NK-92 (cell line): ENCODE data around the gene WFDC12.

ENCODE experiments used
- DNase-seq: peaks from one replicate; lab custom pipeline; 2025; ENCODE audit not compliant: unreplicated experiment; lab: John Stamatoyannopoulos, UW

Gene WFDC12

DNA sequence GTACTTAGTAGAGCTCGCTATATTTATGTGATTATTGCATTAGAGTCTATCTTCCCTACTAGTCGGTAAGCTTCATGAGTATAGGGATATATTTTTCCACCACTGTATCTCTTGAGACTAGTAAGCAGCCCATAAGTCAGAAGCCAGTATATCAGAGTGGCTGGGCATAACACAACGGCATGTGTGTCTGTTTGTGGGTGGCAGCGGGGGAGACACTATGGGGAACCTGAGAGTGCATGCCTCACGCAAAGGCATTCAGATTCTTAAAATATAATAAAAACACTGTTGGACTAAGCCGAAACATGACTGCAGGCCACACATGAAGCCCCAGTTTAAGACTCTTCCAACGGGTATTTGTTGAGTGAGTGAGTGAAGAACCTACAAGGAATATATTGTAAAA, 31.4 kb downstream of the WFDC12 start:
- no peak for DNase-seq

DNA sequence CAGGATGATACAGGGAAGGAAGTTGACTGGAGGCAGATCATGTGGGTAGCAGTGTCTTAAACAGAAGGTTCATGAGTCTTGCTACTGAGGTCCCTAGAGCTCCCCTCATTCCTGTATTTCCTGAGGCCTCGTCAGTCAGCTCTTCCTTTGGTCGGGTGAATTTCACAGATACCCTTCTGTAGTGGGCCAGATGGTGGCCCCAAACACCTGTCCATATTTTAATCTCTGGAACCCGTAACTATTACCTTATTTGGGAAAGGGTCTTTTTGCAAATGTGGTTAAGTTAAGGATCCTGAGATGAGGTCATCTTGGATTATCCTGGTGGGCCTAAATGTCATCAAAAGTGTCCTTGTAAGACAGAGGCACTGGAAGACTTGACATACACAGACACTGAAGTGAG, 32.9 kb downstream of the WFDC12 start:
- no peak for DNase-seq

DNA sequence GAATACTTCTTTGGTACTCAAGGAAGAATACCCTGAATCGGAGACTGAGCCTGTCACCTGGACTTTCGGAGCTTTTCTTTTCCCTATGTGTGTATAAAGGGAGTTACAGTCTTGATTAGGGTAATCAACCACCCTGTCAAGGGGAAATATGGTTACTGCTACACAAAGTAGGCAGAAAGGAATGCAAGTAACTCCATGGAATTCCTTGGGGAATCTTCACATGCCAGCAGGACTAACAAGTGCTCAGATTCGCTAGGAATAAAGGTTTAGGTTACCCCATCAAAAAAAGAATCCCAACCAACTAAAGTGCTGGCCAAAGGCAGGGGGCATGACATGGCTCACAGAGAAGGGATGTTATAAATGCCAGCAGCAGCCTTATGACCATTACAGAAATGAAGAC, 33.8 kb downstream of the WFDC12 start:
- no peak for DNase-seq

DNA sequence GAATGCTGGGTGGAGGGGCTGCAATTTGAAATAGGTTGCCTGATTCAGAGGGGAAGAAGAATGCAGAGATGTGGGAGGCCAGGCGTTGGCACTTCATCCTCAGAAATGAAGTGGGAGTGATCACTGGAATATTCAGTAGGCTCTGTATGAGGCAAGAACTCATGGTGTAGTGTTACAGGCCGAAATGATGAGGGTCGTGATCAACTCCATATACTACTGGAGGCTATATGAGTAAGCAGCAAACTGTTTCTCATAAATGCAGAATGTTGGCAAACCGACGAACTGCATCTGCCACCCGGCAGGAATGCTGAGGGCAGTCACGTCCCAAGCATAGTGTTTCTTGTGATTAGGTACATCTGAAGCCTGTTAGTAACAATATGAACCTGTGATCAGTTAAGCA, 36.0 kb downstream of the WFDC12 start:
- DNase-seq, result no peak

DNA sequence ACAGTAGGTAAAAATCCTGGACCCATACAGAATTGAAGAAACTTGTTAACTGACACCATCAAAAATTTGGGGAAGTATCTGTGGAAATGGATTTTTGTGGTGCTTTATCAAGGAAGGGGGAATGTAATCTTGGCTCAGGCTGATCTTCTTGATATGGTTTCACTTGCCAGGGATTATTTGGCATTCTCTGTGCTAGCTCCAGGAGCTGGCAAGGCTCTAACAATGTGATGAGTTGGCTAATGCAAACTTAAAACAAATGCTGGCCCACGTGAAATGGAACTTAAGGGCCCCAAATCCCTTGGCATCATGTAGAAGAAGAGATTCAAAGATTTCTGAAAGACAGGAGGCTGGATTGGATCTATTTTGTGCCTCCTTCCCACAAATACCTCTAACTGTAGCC, 36.5 kb downstream of the WFDC12 start:
- DNase-seq, result no peak

DNA sequence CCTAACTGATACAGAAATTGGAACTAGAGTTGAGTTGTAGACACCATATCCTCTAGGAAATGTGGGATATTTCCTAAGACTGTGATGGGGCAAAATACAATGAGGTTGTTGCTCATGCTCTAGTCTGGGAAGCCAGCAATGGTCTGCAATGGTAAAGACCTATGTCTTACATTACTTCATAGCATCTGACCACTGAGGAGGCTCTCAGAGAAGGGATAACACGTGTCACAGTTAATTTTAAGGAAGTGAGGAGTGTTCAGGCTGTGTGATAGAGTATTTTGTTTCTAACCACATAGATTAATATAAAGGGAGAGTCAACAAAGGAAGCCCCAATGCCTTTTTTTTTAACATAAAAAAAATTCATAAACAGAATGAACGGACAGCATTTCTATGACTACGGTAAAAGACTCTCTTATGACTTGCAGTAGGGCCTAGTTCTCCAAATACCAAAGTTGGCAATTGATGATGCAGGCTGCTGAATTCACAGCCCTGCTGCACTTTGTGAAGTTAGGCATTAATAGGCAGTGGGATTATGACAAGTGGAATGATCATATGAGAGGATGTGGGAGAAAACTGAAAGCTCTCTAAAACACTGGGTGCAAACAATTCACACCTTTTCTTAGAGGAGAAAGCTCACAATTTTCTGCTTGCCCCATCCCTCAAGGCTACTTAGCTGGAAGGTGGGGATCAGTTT, 37.0 kb downstream of the WFDC12 start:
- DNase-seq, result no peak

DNA sequence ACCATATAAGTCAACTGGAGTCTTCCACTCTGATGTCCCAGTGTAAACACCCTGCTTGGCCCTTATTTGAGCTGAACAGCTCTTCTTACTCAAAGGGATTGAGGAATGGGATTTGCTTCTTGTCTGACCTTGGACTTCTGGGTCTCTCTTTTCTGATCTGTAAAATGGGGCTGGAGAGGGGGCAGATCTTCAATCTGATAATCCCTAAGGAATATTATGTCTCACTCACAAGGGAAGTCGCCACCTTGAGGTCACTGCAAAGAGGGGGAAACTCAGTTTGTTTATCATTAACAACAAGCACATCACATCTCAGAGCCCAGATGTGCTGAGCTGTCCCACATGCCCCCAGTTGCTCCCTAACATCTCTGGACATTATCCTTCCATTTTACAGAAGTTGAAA, 38.4 kb downstream of the WFDC12 start:
- no peak for DNase-seq

DNA sequence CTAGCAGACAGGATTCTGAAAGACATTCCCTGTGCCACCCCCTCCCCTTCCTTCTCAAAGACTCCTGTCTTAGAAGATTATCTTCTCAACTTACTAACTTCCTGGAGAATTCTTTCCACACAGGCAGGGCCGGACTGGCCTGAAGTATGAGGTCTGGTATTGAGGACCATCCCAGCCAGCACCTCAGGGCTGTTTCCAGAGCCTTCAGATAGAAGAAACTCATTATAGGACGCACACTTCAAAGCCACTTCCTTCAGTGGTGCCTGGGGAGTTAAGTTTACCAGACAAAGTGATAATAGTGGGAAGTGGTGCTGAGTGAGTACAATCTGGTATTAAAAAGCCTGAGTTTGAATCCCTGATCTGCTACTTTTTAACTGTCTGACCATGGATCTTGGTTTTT, 39.0 kb downstream of the WFDC12 start:
- no peak for DNase-seq

DNA sequence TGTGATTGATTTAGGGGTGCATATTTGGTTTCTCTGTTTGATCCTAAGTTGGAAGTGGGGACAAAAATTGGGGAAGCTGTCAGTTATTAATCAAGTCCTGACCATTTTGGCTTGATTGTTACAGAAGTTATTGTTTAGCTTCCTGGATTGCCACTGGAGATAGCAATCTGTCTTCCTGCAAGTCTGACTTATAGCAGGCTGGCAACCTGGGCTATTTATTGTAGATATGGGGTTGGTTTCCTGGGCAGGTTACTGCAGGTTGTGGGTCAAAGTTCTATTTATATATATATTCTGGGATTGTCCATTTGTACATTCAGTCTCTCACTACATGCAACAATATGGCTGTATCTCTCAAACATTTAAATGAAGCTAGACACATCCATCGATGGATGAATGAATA, 41.1 kb downstream of the WFDC12 start:
- DNase-seq, result no peak

DNA sequence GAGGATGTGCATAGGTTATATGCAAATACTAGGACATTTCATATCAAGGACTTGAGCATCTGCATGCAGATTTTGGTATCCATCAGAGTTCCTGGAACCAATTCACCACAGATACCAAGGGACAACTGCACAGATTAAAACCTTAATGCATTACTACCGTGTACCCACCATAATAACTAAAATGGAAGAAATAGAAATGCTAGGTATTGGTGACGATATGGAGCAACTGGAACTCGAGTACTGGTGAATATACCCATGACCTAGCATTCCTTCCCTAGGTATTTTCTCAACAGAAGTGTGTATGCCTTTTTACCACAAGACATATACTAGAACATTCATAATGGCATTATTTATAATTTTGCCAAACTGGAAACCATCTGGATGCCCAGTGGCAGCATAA, 41.8 kb downstream of the WFDC12 start:
- no peak for DNase-seq

DNA sequence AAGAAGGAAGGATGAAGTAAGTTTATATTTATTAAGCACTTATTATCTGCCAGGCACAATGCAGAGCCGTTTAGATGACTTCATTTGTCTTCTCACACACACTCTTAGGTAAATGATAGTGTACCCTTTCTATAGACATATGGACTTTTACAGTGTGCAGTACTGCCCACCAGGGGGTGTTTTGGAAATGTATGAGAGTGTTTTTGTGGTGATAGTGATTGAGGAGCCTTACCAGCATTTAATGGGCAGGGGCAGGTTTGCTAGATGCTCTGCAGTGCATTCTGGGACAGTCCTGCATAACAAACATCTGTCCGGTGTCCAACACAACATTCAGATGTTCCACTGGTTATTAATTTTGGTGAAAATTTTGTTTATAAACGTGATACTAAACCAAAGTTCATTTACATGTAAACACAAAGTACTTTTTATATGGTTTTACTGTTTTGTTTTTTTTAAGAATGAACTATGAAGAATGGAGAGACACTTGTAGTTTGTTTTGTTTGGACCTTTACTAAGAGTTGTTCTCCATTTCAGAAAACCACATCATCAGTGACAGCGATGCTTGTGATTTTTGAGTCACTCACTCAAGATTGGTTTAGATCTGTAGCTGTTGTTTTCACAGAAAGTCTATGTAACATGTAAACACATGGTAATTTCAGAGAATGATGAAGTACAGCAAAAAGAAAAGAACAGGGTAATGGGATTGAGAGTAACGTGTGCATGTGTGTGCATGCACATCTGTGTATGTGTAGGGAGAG, 43.2 kb downstream of the WFDC12 start:
- DNase-seq, result no peak

DNA sequence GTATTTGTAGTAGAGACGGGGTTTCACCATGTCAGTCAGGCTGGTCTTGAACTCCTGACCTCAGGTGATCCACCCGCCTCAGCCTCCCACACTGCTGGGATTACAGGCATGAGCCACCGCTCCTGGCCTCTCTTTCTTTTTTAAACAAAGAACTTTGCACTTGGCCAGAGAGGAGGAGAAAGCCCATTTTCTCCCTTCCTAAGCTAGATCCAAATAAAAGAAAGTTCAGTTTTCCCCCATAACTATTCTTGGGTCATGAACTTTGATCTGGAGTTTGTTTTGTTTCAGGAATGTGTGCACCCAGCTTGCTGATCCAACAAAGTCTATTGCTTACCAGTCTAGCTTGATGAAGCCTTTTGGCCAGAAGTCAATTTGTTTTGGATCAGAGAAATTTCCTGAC, 46.7 kb downstream of the WFDC12 start:
- DNase-seq, result no peak
